Thymus (tissue), 11 donors: ENCODE results near the gene PTGDS. TPM values are rescaled to one million over a fixed set of nuclear protein-coding genes. Genes with fewer than 3 reads are reported as not detected.

Experiments used
- DNase-seq, 9 donors: peaks; one replicate each; pipeline ENCODE4 v3.0.0-alpha.2; 2013; ENCODE audit warnings: low spot score in 9 of 9, low read depth in 6 of 9, missing footprints in 1 of 9
- H3K27ac ChIP-seq, 2 donors: one replicate each; pipeline ENCODE4 v1.5.1; 2013; ENCODE audit warnings: control low read depth in 1 of 2, low read depth in 1 of 2, low read length in 1 of 2, mild to moderate bottlenecking in 1 of 2, moderate library complexity in 1 of 2
- H3K27me3 ChIP-seq, 2 donors: one replicate each; pipeline ENCODE4 v1.5.1; 2013; ENCODE audit warnings: low read length in 1 of 2; ENCODE audit not compliant: control insufficient read depth in 2 of 2, insufficient read depth in 1 of 2
- H3K36me3 ChIP-seq, 2 donors: one replicate each; pipeline ENCODE4 v1.5.1; 2013; ENCODE audit warnings: low read length in 1 of 2, mild to moderate bottlenecking in 1 of 2, moderate library complexity in 1 of 2; ENCODE audit not compliant: control insufficient read depth in 2 of 2, insufficient read depth in 2 of 2
- H3K4me1 ChIP-seq, 2 donors: one replicate each; pipeline ENCODE4 v1.5.1; 2013; ENCODE audit warnings: low read length in 2 of 2; ENCODE audit not compliant: control insufficient read depth in 2 of 2, insufficient read depth in 2 of 2
- H3K4me3 ChIP-seq, 2 donors: one replicate each; pipeline ENCODE4 v1.5.1; 2013; ENCODE audit warnings: low read length in 2 of 2, control low read depth in 1 of 2, mild to moderate bottlenecking in 1 of 2
- H3K9me3 ChIP-seq, 2 donors: one replicate each; pipeline ENCODE4 v1.5.1; 2013; ENCODE audit warnings: low read length in 1 of 2, mild to moderate bottlenecking in 1 of 2; ENCODE audit not compliant: control insufficient read depth in 2 of 2, insufficient read depth in 1 of 2
- WGBS: extraction: QIAGEN DNeasy Blood & Tissue Kit; methylation state at CpG from one replicate; pipeline ENCODE4 v1.1.7; 2013; 5-methylcytosine and 5-hydroxymethylcytosine counted together
- polyA plus RNA-seq: library from polyadenylated mRNA; stranded (reverse); fragments of 200-250 nt; gene quantifications from one replicate; pipeline ENCODE4 v1.2.3, GENCODE V29; 2013
- total RNA-seq: library from RNA; stranded (reverse); fragments of 120-200 nt; gene quantifications from one replicate; pipeline ENCODE4 v1.2.4, GENCODE V29; 2013
- donor health status: healthy.

The PTGDS gene
- total and polyA plus RNA-seq, 2 donors: 5.0 to 137 TPM

DNA sequence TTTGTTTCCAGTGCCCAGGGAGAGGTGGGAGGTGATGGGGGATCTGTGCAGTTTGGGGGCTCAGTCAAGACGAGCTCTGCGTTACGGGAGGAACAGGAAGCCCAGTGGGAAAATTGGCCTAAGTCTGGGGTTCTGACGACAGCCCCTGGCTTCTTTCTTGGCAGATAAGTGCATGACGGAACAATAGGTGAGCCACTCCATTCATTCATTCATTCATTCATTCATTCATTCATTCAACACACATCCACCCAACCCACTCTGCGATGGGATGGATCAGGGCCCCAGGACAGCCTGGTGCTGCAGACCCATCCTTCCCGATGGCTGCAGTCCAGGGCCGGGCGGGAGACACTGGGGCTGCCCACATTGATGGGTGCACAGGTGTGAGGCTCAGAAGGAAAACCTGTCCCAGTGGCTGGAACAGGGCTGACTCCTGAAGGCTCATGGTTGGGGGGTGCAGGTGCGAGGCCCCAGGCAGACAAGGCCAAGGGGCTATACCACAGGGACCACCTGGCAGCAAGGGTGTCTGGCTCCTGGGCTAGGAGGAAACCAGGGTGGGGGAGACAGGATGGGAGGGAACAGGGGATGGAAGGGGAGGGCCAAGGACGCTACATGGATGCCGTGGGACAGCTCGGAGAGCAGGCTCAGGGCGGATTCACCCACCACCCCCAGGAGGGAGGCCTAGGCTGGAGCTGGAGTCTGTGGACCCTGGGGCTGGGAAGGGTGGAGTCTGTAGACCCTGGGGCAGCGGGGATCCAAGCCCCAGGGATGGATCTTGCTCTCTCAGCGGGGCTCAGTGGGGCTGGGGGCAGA, 3.6 kb downstream of the PTGDS start:
- peaks cover 5 to 12% of the 10 kb centered on the region in 2 donors for H3K4me1 ChIP-seq
- no peaks in the 10 kb centered on the region for H3K36me3 ChIP-seq
- WGBS: 96% methylated on average over 16 of the region's 16 CpGs
- peaks cover 35 to 95% of the 10 kb centered on the region in 2 donors for H3K27me3 ChIP-seq
- no peaks in the 10 kb centered on the region for H3K9me3 ChIP-seq
- no peak overlapping the region for H3K27ac ChIP-seq
- no peak overlapping the region for H3K4me3 ChIP-seq
- no peak for DNase-seq

DNA sequence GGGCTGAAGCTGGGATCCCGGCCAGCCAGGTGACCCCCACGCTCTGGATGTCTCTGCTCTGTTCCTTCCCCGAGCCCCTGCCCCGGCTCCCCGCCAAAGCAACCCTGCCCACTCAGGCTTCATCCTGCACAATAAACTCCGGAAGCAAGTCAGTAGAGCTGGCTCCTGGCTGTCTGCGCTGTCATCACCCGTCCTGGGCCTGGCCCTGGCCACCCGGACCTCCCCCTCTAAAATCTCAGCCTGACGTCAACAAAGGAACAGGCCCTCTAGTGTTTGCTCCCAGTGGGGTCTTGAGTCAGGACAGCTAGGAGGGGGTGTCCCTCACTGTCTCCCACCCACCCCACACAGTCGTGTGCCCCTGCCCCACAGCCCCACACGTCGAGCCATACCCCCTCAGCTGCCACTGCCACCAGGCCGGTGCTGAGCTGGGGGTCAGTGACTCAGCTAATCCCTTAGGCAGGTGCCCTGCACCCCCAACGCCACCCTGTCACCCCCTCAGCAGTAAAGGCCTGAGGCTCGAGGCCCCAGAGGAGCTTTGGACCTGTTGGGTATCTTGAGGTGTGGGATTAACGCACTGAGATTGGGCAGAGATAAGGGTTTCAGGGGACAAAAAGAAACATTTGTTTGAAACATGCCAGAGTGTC, 4.4 kb downstream of the PTGDS start:
- WGBS: 83% methylated on average over 17 of the region's 17 CpGs
- Histone ChIP-seq H3K27ac (no peak overlapping the region), H3K9me3 (no peaks in the 10 kb centered on the region), H3K27me3 (peaks cover 41 to 95% of the 10 kb centered on the region in 2 donors), H3K36me3 (no peaks in the 10 kb centered on the region), H3K4me1 (peaks cover 5 to 9% of the 10 kb centered on the region in 2 donors), H3K4me3 (no peak overlapping the region)
- DNase-seq: no peak

DNA sequence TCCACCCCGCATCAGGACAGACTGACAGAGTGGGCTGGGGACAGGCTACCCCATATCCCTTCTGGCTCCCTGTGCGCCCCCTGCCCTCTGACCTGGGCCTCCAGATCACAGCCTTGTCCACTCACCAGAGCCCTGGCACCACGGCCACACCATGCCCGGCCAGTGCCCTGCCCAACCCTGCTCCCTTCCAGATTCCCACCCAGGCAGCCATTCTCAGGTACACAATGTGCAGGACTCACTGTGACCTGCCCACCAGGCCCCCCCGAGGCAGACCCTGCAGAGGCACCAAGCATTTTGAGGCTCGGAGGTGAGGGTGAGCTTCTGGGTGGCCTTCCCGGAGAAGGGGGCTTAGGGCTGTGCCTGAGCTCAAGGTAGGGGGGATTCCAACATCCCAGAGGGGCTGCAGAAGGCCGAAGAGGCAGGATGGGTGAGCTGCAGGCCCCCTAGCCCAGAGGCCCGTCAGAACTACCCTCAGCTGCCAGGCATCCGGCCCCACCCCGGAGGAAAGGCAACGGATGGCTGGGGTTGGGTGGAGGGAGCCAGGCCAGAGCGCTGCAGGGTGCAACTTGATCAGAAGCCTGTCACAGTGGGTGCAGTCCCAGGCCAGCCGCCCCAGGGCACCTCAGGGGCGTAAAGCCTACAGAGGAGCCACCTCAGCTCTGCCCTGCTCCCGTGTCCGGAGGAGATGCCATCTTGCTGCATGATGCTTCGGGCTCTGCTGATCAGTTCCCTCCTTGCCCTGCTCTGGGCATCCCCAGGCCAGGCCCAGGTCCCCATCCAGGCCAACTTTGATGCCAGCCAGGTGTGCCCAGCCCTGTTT, 5.1 kb downstream of the PTGDS start, which contains the start of gene LCNL1:
TSS of gene LCNL1 (plus strand) at position 762 of the 820 bp plus-strand sequence. CDS start 594 bp downstream, outside the sequence.
- H3K27me3 ChIP-seq: peaks cover 37 to 95% of the 10 kb centered on the region in 2 donors
- no peak for DNase-seq
- peaks cover 5 to 9% of the 10 kb centered on the region in 2 donors for H3K4me1 ChIP-seq
- no peaks in the 10 kb centered on the region for H3K9me3 ChIP-seq
- no peak within 1 kb of the TSS for H3K4me3 ChIP-seq
- no peak within 1 kb of the TSS for H3K27ac ChIP-seq
- H3K36me3 ChIP-seq: no peaks in the 10 kb centered on the region
- WGBS: 96% methylated on average over 18 of the region's 18 CpGs

DNA sequence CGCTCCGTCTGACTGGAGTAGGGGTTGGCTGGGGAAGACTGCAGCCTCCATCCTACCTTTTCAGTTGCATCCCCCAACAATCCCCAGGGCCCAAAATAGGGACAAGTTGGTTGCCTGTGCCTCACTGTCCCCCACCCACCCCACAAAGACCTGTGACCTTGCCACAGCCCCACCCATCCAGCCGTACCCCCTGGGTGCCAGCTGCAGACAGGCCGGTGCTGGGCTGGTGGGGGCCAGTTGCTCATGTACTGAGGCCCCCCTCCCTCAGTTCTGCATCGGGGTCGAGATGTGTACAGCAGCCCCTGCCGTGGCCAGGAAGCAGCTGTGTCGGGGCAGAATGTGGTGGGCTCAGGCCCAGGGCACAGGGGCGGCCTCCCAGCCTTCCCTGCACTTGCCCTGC, 5.9 kb downstream of the PTGDS start:
- DNase-seq: no peak
- Histone ChIP-seq H3K4me3 (no peak overlapping the region), H3K36me3 (no peaks in the 10 kb centered on the region), H3K27ac (no peak overlapping the region), H3K4me1 (peaks cover 2 to 6% of the 10 kb centered on the region in 2 donors), H3K9me3 (no peaks in the 10 kb centered on the region), H3K27me3 (peaks cover 39 to 94% of the 10 kb centered on the region in 2 donors)
- 70% methylated on average over 9 of the region's 9 CpGs for WGBS

DNA sequence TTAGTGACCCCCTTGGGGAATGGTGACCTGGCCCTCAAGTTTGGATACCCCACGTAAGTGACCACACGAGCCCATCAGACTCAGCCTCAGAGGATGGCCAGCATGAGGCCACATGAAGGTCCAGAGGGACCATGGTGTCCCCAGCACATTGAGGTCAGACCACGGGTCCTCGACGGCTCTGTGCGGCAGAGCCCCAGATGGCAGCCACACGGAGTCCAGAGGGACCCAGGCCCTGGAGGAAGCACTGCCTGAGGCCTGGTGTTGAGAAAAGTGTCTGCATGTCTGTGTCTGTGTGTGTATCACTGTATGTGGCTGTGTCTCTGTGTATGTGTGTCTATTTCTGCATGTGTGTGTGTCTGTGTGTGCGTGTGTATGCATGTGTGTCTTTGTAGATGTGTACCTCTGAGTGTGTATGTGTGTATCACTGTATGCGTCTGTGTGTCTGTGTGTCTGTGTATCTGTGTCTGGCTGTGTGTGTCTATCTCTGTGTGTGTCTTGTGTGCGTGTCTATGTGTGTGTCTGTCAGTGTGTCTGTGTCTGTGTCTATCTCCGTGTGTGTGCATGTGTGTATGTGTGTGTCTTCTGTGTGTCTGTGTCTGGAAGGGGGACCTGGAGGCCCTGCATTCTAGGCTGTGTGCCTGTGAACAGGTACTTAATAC, 6.5 kb downstream of the PTGDS start:
- WGBS: 87% methylated on average over 11 of the region's 11 CpGs
- Histone ChIP-seq H3K27me3 (peaks cover 41 to 96% of the 10 kb centered on the region in 2 donors), H3K4me1 (peaks cover 2 to 6% of the 10 kb centered on the region in 2 donors), H3K4me3 (no peak overlapping the region), H3K9me3 (no peaks in the 10 kb centered on the region), H3K27ac (no peak overlapping the region), H3K36me3 (no peaks in the 10 kb centered on the region)
- no peak for DNase-seq

DNA sequence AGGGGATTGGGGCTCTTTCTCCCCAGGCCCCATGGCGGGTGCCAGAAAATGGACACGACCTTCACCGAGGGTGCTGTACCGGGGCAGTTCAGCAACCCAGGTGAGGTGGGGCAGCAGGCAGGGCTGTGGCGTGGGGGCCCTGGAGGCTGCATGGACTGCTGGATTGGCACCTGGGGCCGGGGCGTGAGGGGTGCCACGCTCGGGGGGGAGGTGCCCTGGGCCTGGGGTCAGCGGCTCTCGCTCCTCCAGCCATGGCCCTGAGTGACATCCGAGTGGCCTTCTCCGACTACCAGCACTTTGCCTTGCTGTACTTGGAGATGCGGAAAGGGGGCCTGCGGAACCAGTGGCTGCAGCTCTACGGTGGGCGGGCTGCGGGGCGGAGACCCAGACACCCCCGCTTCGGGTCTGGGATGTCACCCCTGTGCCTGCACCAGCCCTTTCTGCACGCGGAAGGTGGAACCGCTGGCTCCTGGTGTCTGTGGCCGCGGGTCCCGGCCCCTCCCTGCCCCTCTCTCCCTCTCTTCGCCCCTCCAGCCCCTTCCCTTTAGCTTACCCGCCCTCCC, 7.2 kb downstream of the PTGDS start:
- Histone ChIP-seq H3K27me3 (peaks cover 41 to 95% of the 10 kb centered on the region in 2 donors), H3K27ac (no peak overlapping the region), H3K4me1 (peaks cover 2 to 6% of the 10 kb centered on the region in 2 donors), H3K9me3 (no peaks in the 10 kb centered on the region), H3K36me3 (no peaks in the 10 kb centered on the region), H3K4me3 (peak overlapping the region in 1 of 2 donors; percentile 41)
- 49% methylated on average over 29 of the region's 29 CpGs for WGBS
- DNase-seq: no peak

DNA sequence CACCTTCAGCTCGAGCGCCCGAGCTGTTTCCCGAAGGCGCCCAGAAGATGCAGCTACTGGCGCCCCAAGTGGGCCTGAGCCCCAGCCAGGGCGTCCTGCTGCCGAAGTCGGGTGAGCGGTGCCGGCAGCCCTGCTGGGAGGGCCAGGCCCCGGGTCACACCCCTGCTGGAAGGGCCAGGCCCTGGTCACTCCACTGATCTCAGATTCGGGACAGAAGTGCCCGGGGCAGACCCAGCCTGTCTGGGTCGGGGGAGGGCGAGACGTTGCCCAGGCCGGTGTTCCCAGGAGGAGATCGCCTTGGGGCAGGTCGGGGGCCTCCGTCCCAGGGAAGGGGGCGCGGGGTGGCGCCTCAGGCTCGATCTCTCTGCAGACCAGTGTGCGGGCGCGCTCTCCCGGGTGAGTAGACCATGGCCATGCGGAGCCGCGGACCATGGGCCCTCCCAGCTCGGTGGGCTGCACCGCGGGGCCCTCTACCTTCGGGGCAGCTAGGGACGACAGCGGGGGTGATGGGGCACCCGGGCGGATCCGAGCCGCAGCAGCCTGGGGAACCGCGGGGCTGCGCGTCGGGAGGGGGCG, 7.8 kb downstream of the PTGDS start:
- no peaks in the 10 kb centered on the region for H3K9me3 ChIP-seq
- peaks cover 2 to 6% of the 10 kb centered on the region in 2 donors for H3K4me1 ChIP-seq
- H3K4me3 ChIP-seq: peak overlapping the region in 1 of 2 donors; percentile 41
- H3K27me3 ChIP-seq: peaks cover 41 to 95% of the 10 kb centered on the region in 2 donors
- H3K27ac ChIP-seq: no peak overlapping the region
- 8% methylated on average over 48 of the region's 48 CpGs for WGBS
- H3K36me3 ChIP-seq: no peaks in the 10 kb centered on the region
- DNase-seq: no peak

DNA sequence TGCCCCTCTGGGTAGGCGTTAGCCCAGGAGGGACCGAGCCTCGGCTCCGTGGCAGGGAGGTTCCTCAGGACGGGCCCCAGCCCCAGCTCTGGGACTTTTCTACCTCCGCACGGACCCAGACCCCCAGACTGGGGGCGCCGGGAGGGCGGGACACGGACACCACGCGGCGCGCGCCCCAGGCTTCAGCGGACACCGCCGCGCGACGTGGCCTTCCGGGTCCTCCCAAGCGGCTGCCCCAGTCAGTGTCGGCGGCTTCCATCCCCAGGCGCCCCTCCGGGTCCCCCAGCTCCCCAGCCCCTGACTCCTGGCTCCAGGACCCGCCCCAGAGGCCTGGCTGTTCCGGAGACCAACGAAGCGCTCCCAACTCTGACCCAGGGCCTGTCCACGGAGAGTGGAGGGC, 8.5 kb downstream of the PTGDS start:
- DNase-seq: no peak
- 26% methylated on average over 33 of the region's 33 CpGs for WGBS
- peaks cover 46 to 96% of the 10 kb centered on the region in 2 donors for H3K27me3 ChIP-seq

More for the DNA sequence above, 8.5 kb downstream of the PTGDS start:
- Histone ChIP-seq H3K9me3 (peaks cover 2 to 6% of the 10 kb centered on the region in 2 donors), H3K4me1 (peaks cover 2 to 6% of the 10 kb centered on the region in 2 donors), H3K4me3 (peak overlapping the region in 1 of 2 donors; percentile 41), H3K27ac (no peak overlapping the region), H3K36me3 (no peaks in the 10 kb centered on the region)
